Measurements from ENCODE around the gene WNT5A.

The WNT5A gene

GRCh38 chr3:55453886-55454496 lies 33.1 kb downstream of the WNT5A start:
- H3K4me3 ChIP-seq (ENCODE audit: low read depth, low read length) = no peak overlapping the region

- H3K4me3 ChIP-seq (ENCODE audit: low read depth, low read length) = no peak overlapping the region
Observed at GRCh38 chr3:55452886-55453285, 34.2 kb downstream of the WNT5A start.

GRCh38 chr3:55449527-55449926 lies 37.6 kb downstream of the WNT5A start:
- H3K4me3 ChIP-seq (ENCODE audit: low read depth, low read length) = no peak overlapping the region

- no peak overlapping the region for H3K4me3 ChIP-seq (ENCODE audit: low read depth, low read length)
Observed at GRCh38 chr3:55446850-55447249, 40.3 kb downstream of the WNT5A start.

- H3K4me3 ChIP-seq (ENCODE audit: low read depth, low read length) = no peak overlapping the region
Observed at GRCh38 chr3:55445551-55445950, 41.6 kb downstream of the WNT5A start.

DNA sequence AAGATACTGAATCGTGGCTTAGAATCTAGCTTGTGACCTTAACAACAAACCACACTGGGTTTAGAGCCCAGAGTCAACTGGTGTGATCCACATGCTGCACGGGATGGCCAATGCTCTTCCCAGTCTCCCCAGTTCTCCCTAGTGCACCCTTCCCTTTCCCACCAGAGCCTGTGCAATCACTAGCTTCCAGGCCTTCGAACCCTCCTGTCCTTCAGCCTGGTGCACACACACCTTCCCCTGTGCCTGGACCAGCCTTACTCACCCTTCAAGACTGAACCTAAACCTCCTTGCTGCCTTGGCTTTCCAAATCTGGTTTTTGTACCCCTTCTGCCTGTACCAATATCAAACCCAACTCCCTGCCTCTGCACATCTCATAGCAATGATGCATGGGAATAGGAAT lies 43.8 kb downstream of the WNT5A start:
- H3K4me3 ChIP-seq (ENCODE audit: low read depth, low read length) = no peak overlapping the region

GRCh38 chr3:55442861-55443260 lies 44.2 kb downstream of the WNT5A start:
- no peak overlapping the region for H3K4me3 ChIP-seq (ENCODE audit: low read depth, low read length)

GRCh38 chr3:55441499-55441898 lies 45.6 kb downstream of the WNT5A start:
- H3K4me3 ChIP-seq (ENCODE audit: low read depth, low read length) = no peak overlapping the region

GRCh38 chr3:55440104-55440708 lies 46.9 kb downstream of the WNT5A start:
- H3K4me3 ChIP-seq (ENCODE audit: low read depth, low read length) = no peak overlapping the region

GRCh38 chr3:55439657-55440056 lies 47.4 kb downstream of the WNT5A start:
- no peak overlapping the region for H3K4me3 ChIP-seq (ENCODE audit: low read depth, low read length)

GRCh38 chr3:55436644-55437043 lies 50.5 kb downstream of the WNT5A start:
- no peak overlapping the region for H3K4me3 ChIP-seq (ENCODE audit: low read depth, low read length)

GRCh38 chr3:55435491-55435890 lies 51.6 kb downstream of the WNT5A start:
- no peak overlapping the region for H3K4me3 ChIP-seq (ENCODE audit: low read depth, low read length)

DNA sequence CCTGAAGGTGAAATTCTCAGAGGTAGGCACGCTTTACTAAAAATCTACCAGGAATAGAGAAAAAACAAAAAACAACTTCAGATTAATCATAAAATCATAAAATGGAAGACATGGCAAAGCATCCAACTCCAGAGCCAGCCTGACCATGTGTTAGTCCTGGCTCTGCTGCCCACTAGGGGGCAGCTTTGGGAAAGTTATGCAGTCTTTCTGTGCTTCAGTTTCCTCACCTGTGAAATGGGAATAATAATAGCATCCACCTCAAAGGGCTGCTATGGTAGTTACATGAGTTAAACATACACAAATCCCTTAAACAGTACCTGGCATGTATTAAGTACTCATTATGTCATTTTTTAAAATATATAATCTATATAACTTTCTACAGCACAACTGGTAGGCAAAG lies 52.3 kb downstream of the WNT5A start:
- H3K4me3 ChIP-seq (ENCODE audit: low read depth, low read length) = no peak overlapping the region

DNA sequence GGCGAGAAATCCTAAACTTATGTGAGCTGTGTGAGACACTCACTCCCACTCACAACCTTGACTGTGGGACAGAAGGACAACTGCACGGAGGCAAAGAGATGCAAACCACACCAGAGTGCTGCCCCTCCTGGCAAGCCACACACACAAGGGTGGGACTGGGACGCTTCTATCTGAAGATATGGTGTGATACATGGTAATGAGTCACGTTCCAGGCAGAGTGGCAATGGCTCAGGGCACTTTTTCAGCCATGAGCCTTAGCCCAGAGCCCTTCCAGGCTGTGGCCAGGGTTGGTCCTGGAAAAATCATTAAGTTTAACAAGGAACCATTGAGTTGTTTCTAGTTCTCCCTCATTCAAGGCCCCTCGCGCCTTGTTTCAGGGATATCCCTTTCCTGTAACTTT lies 56.1 kb downstream of the WNT5A start:
- no peak overlapping the region for H3K4me3 ChIP-seq (ENCODE audit: low read depth, low read length)

- no peak overlapping the region for H3K4me3 ChIP-seq (ENCODE audit: low read depth, low read length)
Observed at GRCh38 chr3:55427739-55428138, 59.4 kb downstream of the WNT5A start.

DNA sequence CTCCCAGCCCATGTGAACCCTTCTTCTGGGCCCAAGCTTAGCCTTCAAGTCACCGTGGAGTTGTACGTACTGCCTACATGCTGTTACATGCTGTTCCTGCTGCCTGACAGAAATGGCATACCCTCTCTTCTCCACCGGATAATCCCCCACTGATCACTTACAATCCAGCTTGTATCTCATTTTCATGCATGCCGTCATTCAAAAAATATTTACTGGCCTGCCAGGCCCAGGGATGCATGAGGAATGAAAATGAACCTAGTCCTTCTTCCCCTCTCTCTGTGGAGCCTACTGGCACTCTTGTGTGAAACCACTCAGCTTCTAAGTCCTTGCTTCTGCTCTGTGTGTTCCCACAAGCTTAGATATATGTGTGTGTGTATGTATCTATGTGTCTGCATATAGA lies 60.6 kb downstream of the WNT5A start:
- no peak overlapping the region for H3K4me3 ChIP-seq (ENCODE audit: low read depth, low read length)

DNA sequence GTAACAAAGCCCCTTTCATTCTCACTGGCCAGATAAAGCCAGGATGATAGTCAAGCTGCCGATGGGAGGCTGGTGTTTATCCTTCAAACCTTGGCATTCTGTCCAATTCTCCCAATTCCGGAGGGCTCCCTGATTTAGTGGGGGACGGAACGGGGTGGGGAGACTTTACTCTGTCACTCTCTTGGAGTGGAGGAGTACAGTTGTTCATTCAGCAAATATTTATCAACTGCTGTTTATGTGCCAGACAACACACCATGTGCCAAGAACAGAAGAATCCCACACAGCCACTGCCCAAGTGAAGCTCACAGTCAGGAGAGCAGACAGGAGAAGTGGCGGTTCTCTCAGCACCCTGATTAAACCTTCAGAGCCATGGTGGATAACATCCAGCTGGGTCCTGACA lies 63.3 kb downstream of the WNT5A start:
- H3K4me3 ChIP-seq (ENCODE audit: low read depth, low read length) = no peak overlapping the region

GRCh38 chr3:55417211-55417610 lies 69.9 kb downstream of the WNT5A start:
- no peak overlapping the region for H3K4me3 ChIP-seq (ENCODE audit: low read depth, low read length)

GRCh38 chr3:55416331-55416821 lies 70.7 kb downstream of the WNT5A start:
- no peak overlapping the region for H3K4me3 ChIP-seq (ENCODE audit: low read depth, low read length)

All from iPS-11a (cell line).